ENCODE measurements around the gene TM9SF1.

DNA sequence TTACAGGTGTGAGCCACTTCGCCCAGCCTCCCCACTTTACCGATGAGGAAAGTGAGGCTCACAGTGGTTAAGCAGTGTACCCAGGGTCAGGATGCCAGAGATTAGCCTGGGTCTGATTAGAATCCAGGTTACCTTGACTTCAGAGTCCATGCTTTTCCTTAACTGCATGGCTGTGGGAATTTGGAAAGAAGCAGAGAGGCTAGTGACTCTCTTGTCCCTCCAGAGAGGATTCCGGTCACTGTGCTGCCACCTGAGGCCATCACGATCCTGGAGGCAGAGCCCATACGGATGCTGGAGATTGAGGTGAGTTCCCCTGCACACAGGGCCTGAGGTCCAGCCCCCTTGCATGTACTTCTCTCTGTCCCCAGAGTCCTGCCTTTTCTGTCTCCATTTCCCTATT lies 18.6 kb downstream of the TM9SF1 start:
- TF ChIP-seq POLR2A (IDR thresholded peaks at IDR 0.05) (no peak), POLR2AphosphoS5 (IDR thresholded peaks at IDR 0.05; ENCODE audit: insufficient read depth in 1 of 2, low read depth in 1 of 2) (no peak)
- TF ChIP-seq, protein P1, sequence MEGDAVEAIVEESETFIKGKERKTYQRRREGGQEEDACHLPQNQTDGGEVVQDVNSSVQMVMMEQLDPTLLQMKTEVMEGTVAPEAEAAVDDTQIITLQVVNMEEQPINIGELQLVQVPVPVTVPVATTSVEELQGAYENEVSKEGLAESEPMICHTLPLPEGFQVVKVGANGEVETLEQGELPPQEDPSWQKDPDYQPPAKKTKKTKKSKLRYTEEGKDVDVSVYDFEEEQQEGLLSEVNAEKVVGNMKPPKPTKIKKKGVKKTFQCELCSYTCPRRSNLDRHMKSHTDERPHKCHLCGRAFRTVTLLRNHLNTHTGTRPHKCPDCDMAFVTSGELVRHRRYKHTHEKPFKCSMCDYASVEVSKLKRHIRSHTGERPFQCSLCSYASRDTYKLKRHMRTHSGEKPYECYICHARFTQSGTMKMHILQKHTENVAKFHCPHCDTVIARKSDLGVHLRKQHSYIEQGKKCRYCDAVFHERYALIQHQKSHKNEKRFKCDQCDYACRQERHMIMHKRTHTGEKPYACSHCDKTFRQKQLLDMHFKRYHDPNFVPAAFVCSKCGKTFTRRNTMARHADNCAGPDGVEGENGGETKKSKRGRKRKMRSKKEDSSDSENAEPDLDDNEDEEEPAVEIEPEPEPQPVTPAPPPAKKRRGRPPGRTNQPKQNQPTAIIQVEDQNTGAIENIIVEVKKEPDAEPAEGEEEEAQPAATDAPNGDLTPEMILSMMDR (IDR thresholded peaks at IDR 0.05): no peak
